Epithelial cell of proximal tubule (primary cell): ENCODE results near the gene ARMC9. TPM values are rescaled to one million over a fixed set of nuclear protein-coding genes. Genes with fewer than 3 reads are reported as not detected.

Experiments used
- DNase-seq: peaks from one replicate; pipeline ENCODE4 v3.0.0-alpha.2; 2011; ENCODE audit warnings: low read depth
- H3K4me3 ChIP-seq: 2 replicates; pipeline ENCODE4 v1.5.1; 2011; ENCODE audit warnings: low read depth, mild to moderate bottlenecking, low read length
- total RNA-seq: library from RNA; depleted of rRNA; stranded (reverse); fragments of >200 nt; gene quantifications from 2 replicates; pipeline ENCODE4 v1.2.3, GENCODE V29; 2015
- TF ChIP-seq, protein P1 (sequence below): conservative IDR thresholded peaks from 2 replicates; pipeline ENCODE4 v1.5.1; 2012; ENCODE audit warnings: low read depth, mild to moderate bottlenecking, low read length

The ARMC9 gene
- total RNA-seq, 1 donor from 2014 or later, result 12.6 TPM

DNA sequence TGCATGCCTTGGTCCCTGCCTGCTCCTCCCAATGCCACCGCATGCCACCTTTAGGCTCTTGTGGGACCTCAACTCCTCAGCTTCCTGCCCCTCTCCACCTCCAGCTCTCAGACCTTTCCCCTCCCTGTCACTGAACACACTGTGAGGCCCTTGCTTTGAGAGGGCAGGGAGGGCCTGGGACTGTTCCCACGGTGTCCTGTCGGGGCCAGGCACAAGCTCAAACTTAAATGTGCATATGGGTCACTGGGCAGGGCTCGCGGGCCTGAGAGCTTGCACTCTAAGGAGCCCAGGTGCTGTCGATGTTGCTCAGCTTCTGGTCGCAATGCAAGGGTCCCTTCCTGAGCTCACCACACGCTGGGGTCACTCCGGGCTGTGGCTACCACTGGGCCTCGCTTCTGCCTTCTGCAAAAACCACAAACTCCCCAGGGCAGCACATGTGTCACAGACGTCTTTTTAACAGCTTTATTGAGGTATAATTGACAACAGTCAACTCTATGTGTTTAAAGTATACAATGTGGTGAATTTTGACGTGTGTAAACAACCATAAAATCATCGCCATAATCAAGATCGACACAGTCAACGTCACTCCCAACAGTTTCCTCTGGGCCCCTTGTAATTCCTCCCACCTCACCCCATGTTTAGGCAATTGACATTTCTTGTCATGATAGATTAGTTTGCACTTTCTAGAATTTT lies 185.1 kb downstream of the ARMC9 start:
- H3K4me3 ChIP-seq, result no peak overlapping the region
- DNase-seq, result no peak
- TF ChIP-seq, protein P1, sequence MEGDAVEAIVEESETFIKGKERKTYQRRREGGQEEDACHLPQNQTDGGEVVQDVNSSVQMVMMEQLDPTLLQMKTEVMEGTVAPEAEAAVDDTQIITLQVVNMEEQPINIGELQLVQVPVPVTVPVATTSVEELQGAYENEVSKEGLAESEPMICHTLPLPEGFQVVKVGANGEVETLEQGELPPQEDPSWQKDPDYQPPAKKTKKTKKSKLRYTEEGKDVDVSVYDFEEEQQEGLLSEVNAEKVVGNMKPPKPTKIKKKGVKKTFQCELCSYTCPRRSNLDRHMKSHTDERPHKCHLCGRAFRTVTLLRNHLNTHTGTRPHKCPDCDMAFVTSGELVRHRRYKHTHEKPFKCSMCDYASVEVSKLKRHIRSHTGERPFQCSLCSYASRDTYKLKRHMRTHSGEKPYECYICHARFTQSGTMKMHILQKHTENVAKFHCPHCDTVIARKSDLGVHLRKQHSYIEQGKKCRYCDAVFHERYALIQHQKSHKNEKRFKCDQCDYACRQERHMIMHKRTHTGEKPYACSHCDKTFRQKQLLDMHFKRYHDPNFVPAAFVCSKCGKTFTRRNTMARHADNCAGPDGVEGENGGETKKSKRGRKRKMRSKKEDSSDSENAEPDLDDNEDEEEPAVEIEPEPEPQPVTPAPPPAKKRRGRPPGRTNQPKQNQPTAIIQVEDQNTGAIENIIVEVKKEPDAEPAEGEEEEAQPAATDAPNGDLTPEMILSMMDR, result no peak

DNA sequence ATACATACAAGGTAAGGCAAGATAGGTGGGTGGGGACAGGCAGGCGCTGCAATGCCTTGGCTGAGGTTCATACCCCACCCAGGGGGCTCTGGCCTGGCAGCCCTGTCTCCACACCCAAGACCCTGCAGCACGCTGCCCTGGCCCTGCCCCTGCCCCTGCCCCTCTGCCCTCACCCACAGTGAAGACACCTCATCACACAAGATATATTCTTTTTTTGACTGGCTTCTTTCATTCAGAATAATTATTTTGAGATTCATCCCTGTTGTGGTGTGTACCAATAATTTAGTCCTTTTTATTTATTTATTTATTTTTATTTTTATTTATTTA lies 185.6 kb downstream of the ARMC9 start:
- no peak for DNase-seq
- H3K4me3 ChIP-seq, result no peak overlapping the region
- TF ChIP-seq, protein P1, result no peak

DNA sequence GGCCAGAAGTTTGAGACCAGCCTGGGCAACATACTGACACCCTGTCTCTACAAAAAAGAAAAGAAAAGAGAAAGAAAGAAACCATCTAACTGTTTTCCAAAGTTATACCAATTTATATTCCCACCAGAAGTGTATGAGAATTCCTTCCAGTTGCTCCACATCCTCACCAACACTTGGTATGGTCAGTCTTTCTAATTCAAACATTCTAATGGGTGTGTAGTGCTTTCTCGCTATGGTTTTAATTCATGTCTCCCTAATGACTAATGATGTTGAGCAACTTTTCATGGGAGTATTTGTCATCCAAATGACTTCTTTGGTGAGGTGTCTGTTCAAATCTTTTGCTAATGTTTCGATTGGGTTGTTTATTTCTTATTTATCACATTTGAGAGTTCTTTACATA lies 186.5 kb downstream of the ARMC9 start:
- TF ChIP-seq, protein P1, result no peak
- H3K4me3 ChIP-seq, result no peak overlapping the region
- no peak for DNase-seq

DNA sequence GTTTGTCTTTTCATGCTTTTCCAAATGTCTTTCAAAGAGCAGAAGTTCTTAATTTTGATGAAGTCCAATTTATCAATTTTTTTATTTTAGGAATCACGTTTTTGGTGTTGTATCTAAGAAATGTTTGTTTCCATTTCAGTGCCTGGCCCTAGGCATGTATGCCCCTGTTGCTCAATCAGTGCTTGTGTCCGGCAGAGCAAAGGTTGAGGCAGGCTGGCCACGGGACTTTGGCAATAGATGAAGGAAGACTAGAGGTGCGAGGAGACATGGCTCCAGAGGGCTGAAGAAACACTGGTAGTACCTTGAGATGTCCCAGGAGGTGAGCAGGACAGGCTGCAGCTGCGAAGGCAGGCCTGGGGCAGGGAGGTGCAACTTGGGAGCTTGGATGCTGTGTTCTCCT lies 187.0 kb downstream of the ARMC9 start:
- TF ChIP-seq, protein P1, result no peak
- H3K4me3 ChIP-seq, result no peak overlapping the region
- DNase-seq, result no peak

DNA sequence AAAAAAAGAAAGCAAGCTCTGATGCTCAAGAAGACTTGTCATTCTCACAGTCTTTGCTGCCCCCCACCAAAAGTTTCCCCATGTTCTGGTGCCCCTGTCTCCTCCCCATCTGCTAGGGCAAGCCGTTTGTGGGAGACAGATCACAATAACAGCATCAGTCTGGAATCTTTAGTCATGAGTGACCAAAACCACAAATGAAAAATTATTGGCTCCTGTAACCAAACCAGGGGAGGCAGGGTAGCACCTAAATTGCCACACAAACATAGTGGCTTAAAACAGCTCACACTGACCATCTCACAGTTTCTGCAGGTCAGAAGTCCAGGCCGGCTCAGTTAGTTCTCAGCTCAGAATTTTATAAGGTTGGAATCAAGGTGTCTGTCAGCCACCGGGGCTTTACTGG lies 188.0 kb downstream of the ARMC9 start:
- H3K4me3 ChIP-seq, result no peak overlapping the region
- TF ChIP-seq, protein P1, result no peak
- no peak for DNase-seq

DNA sequence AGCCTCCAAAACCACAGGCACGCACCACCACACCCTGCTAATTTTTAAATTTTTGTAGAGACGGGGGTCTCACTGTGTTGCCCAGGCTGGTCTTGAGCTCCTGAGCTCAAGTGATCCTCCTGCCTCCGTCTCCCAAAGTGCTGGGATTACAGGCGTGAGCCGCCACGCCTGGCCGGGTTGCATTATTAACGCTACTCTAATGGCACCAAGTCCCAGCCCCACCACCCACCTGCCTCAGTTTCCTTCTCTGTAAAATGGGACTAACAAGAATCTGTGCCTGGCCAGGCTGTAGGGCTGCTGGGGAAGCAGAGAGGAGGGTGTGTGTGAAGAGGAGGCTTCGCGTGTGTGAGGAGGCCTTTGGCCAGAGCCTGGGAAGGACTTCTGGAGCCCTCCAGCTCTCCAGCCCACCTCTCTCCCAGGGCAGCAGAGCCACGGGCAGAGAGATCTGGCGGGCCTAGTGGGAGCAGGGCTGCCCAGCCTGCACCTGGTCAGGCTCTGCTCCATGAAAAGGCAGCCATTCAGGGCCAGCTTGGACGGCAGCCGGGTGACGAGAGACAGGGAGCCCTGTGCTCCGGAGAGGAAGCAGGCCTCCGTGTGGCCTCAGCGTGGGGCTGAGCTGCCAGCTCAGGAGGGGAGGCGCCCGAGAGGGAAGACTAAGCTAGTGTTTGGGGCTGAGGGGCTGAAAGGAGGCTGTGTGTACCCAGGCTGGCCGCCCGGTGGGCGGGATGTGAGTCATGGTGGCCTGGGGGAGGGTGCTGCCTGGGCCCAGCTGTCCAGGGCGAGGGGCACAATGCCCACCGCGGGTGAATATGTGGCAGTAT lies 189.7 kb downstream of the ARMC9 start:
- TF ChIP-seq, protein P1, result no peak
- no peak overlapping the region for H3K4me3 ChIP-seq
- no peak for DNase-seq
